ENCODE data around the gene ANTXR1.

GRCh38 chr2:68971591-68972231 is 41.3 kb upstream of the ANTXR1 start:
- TF ChIP-seq ISL1 (CRISPR knock-in tag; IDR thresholded peaks at IDR 0.05) (no peak), PPARA (CRISPR knock-in tag; IDR thresholded peaks at IDR 0.05; ENCODE audit: borderline replicate concordance) (no peak)
